ENCODE results near the gene LRCH3.

The LRCH3 gene

DNA sequence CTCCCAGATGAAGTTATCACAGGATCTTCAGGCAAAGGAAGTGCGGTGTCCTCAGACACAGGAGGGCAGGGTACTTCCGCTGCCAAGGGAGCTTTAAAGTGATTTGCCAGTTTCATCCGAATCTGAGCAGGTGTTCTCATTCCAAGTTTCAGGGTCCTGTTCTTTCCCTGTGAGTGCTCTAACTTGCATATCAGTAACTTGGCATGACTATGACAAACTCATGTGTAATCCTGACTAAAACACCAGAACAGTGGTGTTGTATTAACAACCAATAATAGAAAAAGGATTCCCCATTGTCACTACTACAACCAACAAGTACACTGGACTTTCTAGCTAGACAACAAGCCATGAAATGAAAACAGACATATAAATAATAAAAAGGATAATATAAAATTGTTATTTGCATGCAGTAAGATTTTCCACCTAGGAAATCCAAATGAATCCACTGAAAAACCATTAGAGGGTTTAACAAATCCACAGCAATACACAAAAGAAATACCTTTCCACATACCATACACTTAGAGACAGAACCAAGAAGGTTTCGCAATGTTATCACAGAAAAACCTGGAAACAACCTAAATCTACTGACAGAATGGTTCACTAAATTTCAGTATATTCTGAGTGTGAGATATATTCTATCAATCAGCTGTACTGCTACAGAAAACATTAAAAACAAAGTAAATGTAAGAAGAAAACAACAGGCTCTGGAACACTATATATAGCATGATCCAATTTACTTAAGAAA, 118.1 kb downstream of the LRCH3 start (continued):
- TF ChIP-seq, protein P1, sequence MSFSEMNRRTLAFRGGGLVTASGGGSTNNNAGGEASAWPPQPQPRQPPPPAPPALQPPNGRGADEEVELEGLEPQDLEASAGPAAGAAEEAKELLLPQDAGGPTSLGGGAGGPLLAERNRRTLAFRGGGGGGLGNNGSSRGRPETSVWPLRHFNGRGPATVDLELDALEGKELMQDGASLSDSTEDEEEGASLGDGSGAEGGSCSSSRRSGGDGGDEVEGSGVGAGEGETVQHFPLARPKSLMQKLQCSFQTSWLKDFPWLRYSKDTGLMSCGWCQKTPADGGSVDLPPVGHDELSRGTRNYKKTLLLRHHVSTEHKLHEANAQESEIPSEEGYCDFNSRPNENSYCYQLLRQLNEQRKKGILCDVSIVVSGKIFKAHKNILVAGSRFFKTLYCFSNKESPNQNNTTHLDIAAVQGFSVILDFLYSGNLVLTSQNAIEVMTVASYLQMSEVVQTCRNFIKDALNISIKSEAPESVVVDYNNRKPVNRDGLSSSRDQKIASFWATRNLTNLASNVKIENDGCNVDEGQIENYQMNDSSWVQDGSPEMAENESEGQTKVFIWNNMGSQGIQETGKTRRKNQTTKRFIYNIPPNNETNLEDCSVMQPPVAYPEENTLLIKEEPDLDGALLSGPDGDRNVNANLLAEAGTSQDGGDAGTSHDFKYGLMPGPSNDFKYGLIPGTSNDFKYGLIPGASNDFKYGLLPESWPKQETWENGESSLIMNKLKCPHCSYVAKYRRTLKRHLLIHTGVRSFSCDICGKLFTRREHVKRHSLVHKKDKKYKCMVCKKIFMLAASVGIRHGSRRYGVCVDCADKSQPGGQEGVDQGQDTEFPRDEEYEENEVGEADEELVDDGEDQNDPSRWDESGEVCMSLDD (tag by site-specific recombination; IDR thresholded peaks at IDR 0.05) = no peak
- no peak for TF ChIP-seq ZNF843 (tag by site-specific recombination; IDR thresholded peaks at IDR 0.05)
- no peak for TF ChIP-seq ZNF501 (tag by site-specific recombination; IDR thresholded peaks at IDR 0.05)
- TF ChIP-seq, protein P2, sequence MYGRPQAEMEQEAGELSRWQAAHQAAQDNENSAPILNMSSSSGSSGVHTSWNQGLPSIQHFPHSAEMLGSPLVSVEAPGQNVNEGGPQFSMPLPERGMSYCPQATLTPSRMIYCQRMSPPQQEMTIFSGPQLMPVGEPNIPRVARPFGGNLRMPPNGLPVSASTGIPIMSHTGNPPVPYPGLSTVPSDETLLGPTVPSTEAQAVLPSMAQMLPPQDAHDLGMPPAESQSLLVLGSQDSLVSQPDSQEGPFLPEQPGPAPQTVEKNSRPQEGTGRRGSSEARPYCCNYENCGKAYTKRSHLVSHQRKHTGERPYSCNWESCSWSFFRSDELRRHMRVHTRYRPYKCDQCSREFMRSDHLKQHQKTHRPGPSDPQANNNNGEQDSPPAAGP (tag by site-specific recombination; IDR thresholded peaks at IDR 0.05) = no peak
- TF ChIP-seq, protein P3, sequence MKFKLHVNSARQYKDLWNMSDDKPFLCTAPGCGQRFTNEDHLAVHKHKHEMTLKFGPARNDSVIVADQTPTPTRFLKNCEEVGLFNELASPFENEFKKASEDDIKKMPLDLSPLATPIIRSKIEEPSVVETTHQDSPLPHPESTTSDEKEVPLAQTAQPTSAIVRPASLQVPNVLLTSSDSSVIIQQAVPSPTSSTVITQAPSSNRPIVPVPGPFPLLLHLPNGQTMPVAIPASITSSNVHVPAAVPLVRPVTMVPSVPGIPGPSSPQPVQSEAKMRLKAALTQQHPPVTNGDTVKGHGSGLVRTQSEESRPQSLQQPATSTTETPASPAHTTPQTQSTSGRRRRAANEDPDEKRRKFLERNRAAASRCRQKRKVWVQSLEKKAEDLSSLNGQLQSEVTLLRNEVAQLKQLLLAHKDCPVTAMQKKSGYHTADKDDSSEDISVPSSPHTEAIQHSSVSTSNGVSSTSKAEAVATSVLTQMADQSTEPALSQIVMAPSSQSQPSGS (tag by site-specific recombination; IDR thresholded peaks at IDR 0.05; ENCODE audit: low read depth) = no peak
- no peak for TF ChIP-seq ZBTB1 (tag by site-specific recombination; IDR thresholded peaks at IDR 0.05)
- no peak for TF ChIP-seq ZNF548 (tag by site-specific recombination; IDR thresholded peaks at IDR 0.05)
- no peak for TF ChIP-seq ZNF626 (tag by site-specific recombination; IDR thresholded peaks at IDR 0.05)

DNA sequence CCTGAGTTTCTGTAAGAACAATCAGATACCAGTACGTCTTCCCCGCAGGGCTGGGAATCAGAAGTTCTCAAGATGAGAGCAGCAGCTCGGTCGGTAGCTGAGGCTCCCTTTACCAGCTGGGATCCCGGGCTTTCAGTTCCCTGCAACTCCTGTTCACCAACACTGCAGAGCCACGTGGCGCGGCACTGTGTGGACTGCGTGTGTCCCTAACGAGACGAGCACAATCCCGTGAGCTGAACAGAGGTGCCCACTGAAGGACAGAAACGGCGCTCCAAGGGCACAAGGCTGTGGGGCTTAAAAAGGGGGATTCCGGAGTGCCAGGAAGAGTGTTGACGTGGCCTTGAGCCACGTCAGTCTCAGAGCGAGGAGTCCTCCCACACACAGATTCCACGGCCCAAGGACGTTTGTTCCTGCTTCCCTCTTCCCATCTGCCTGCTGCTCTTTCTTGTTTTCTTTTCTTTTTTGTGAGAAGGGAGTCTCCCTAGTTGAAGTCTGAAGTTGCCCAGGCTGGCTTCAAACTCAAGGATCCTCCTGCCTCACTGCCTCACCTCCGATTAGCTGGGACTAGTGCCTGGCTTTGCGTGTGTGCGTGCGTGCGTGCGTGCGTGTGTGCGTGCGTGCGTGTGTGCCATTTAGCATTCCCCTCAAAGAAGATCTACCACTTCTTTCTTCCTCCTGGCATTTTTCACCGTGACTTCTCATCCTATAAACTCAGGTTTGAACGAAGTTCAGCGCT, 121.9 kb downstream of the LRCH3 start:
- POLR2A ChIA-PET = no interaction called here
- no peaks in the 10 kb centered on the region for H3K4me1 ChIP-seq (ENCODE audit: control insufficient read depth, insufficient read depth, low read length)
- no peaks in the 10 kb centered on the region for H3K36me3 ChIP-seq (ENCODE audit: control insufficient read depth in 2 of 2, insufficient read depth in 1 of 2, low read length in 2 of 2)
- H3K27ac ChIP-seq (ENCODE audit: extremely low read depth, low read depth, low read length) = no peak overlapping the region
- no peak overlapping the region for H3K4me3 ChIP-seq (ENCODE audit: low read depth, low read length)
- TF ChIP-seq, protein P4, sequence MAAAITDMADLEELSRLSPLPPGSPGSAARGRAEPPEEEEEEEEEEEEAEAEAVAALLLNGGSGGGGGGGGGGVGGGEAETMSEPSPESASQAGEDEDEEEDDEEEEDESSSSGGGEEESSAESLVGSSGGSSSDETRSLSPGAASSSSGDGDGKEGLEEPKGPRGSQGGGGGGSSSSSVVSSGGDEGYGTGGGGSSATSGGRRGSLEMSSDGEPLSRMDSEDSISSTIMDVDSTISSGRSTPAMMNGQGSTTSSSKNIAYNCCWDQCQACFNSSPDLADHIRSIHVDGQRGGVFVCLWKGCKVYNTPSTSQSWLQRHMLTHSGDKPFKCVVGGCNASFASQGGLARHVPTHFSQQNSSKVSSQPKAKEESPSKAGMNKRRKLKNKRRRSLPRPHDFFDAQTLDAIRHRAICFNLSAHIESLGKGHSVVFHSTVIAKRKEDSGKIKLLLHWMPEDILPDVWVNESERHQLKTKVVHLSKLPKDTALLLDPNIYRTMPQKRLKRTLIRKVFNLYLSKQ (tag by site-specific recombination; IDR thresholded peaks at IDR 0.05; ENCODE audit: borderline replicate concordance) = no peak
- TF ChIP-seq ZNF514 (tag by site-specific recombination; IDR thresholded peaks at IDR 0.05) (no peak), SP3 (tag by site-specific recombination; IDR thresholded peaks at IDR 0.05) (no peak), ZNF549 (tag by site-specific recombination; IDR thresholded peaks at IDR 0.05) (no peak), SP7 (tag by site-specific recombination; IDR thresholded peaks at IDR 0.05) (no peak), ZNF473 (tag by site-specific recombination; IDR thresholded peaks at IDR 0.05) (no peak)
- TF ChIP-seq, protein P5, sequence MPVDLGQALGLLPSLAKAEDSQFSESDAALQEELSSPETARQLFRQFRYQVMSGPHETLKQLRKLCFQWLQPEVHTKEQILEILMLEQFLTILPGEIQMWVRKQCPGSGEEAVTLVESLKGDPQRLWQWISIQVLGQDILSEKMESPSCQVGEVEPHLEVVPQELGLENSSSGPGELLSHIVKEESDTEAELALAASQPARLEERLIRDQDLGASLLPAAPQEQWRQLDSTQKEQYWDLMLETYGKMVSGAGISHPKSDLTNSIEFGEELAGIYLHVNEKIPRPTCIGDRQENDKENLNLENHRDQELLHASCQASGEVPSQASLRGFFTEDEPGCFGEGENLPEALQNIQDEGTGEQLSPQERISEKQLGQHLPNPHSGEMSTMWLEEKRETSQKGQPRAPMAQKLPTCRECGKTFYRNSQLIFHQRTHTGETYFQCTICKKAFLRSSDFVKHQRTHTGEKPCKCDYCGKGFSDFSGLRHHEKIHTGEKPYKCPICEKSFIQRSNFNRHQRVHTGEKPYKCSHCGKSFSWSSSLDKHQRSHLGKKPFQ (tag by site-specific recombination; IDR thresholded peaks at IDR 0.05) = no peak
- TF ChIP-seq, protein P6, sequence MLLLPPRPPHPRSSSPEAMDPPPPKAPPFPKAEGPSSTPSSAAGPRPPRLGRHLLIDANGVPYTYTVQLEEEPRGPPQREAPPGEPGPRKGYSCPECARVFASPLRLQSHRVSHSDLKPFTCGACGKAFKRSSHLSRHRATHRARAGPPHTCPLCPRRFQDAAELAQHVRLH (tag by site-specific recombination; IDR thresholded peaks at IDR 0.05) = no peak
- CTCF ChIA-PET = interaction anchor here (0.6 to 0.9 kb wide), 3 partner anchors 30 to 168 kb away, joined by 3 read pairs; no protein-coding TSS in a partner anchor
- H3K9me3 ChIP-seq (ENCODE audit: control insufficient read depth, insufficient read depth, low read depth, low read length) = no peaks in the 10 kb centered on the region

Measured in HEK293 (cell line).